ENCODE results near the gene CTDP1.

CTDP1 gene

DNA sequence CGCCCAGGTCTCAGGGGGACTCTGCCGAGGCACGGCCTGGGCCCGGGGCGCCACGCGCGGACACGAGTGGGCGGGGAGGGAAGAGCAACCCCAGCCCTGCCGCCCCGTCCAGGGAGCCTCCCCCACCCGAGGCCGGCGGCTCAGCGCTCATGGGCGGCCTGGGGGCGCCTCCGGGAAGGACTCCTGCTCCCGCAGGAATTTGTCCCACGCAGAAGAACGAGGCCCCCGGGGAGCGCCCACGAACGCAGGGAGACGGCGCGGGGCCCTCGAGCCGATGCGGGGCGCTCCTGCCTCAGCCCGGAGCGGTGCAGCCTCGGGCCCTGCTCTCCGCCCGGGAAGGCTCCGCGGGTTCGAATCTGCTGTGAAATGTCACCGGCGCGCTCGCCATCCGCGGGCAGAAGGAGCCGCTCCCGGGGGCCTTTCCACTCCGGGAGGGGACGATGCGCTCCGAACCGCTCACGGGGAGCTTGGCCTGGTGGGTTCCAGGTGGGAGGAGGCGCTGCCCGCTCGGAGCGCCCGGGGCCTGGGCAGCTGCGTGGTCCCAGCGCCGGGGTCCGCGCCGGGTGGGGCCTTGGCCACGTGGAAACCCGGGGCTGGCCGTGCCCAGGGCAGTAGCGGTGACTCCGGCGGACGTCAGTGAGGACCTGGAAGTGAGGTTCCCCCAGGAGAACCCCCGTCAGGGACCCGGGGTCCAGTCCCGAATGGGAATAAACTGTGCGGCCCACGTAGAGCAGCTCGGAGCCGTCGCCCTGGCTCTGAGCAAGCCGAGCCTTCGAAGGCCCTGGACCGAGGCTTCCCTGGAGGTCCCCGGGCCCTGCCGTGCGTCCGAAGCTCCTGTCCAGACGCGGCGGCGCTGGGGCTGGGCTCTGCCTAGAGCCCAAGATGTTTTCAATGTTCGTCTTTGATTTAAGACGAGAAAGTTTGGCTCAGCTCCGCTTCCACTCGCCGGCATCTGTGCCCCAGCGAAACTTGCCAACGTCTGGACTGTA is 41.4 kb upstream of the CTDP1 start:
- no peak overlapping the region for H3K27ac ChIP-seq (ENCODE audit: low read depth, low read length)
- H3K36me3 ChIP-seq (ENCODE audit: control insufficient read depth, insufficient read depth, low read length): no peaks in the 10 kb centered on the region
- no peak overlapping the region for H3K9ac ChIP-seq (ENCODE audit: low read length)
- H3K4me1 ChIP-seq (ENCODE audit: control insufficient read depth, insufficient read depth, low read length): no peaks in the 10 kb centered on the region
- H3K4me3 ChIP-seq (ENCODE audit: low read depth, low read length): peak overlapping the region; percentile 20; the same call in 1 of the 2 replicates
- peaks cover 5% of the 10 kb centered on the region; the same call in 1 of the 2 replicates for H3K9me3 ChIP-seq (ENCODE audit: control insufficient read depth, insufficient read depth, low read depth, low read length)
- H3K27me3 ChIP-seq (ENCODE audit: control insufficient read depth, insufficient read depth, low read length): no peaks in the 10 kb centered on the region

DNA sequence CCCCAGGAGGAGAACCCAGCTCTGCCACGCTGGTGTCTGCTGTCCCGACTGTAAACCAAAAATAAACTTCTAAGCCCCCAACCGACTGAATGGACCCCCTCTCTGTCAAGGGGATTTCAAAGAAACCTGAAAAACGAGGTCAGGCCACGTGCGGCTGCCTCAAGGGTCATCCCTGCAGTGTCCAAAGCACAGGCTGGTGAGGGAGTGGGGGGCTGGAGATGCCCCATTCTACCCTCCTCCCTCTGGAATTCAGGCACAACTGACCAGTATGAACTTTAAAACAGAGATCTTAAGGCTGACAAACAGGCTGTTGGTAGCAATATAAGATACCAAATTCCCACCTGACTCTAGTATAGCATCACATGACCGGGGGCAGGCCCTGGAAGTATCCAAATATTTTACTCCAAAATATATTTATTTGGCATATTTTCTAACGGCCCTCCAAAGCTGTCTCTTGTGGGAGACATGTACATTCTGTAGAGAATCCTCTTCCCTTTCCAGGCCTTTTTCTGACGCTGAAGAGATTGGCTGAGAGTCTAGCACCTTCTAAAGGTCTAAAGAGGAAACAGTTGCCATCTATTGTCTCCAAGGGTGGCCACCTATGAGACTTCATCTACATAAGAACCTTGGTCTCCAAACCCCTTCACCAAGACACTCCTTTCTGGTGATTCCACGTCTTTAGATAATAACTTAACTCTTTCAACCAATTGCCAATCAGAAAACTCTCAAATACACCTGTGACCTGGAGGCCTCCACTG is 40.4 kb upstream of the CTDP1 start:
- Histone ChIP-seq H3K27ac (ENCODE audit: low read depth, low read length) (no peak overlapping the region), H3K4me1 (ENCODE audit: control insufficient read depth, insufficient read depth, low read length) (no peaks in the 10 kb centered on the region), H3K27me3 (ENCODE audit: control insufficient read depth, insufficient read depth, low read length) (no peaks in the 10 kb centered on the region), H3K9ac (ENCODE audit: low read length) (no peak overlapping the region), H3K4me3 (ENCODE audit: low read depth, low read length) (no peak overlapping the region), H3K9me3 (ENCODE audit: control insufficient read depth, insufficient read depth, low read depth, low read length) (no peaks in the 10 kb centered on the region), H3K36me3 (ENCODE audit: control insufficient read depth, insufficient read depth, low read length) (no peaks in the 10 kb centered on the region)

DNA sequence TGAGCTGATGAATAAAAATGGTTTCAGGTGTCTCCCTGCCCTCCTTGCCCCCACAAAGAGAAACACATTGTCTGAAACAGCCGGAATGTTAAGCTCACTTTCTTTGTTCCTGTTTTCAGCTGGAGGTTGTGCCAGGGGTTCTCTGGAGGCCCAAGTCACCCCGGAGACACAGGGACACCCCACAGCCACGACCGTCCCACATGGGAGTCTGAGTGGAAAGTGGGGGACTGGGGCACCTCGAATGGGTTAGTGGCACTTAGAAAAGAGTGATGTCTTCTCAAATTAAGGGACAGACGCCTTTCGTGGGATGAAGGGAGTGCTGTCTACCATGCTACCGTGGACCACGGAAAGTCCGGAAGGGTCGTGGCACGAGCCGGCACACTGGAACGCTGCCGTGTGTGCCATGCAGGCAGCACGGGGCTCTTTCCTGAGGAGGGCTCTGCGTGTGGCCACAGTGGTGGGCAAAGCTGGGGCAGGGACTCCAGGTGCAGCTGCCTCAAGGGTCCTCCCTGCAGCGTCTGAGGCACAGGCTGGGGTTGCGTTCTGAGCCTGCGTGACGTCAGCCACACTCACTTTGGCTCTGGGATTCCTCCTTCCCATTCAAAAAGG is 39.4 kb upstream of the CTDP1 start:
- no peak overlapping the region for H3K4me3 ChIP-seq (ENCODE audit: low read depth, low read length)
- H3K4me1 ChIP-seq (ENCODE audit: control insufficient read depth, insufficient read depth, low read length): no peaks in the 10 kb centered on the region
- no peak overlapping the region for H3K9ac ChIP-seq (ENCODE audit: low read length)
- H3K36me3 ChIP-seq (ENCODE audit: control insufficient read depth, insufficient read depth, low read length): no peaks in the 10 kb centered on the region
- H3K9me3 ChIP-seq (ENCODE audit: control insufficient read depth, insufficient read depth, low read depth, low read length): no peaks in the 10 kb centered on the region
- H3K27me3 ChIP-seq (ENCODE audit: control insufficient read depth, insufficient read depth, low read length): no peaks in the 10 kb centered on the region
- H3K27ac ChIP-seq (ENCODE audit: low read depth, low read length): no peak overlapping the region

DNA sequence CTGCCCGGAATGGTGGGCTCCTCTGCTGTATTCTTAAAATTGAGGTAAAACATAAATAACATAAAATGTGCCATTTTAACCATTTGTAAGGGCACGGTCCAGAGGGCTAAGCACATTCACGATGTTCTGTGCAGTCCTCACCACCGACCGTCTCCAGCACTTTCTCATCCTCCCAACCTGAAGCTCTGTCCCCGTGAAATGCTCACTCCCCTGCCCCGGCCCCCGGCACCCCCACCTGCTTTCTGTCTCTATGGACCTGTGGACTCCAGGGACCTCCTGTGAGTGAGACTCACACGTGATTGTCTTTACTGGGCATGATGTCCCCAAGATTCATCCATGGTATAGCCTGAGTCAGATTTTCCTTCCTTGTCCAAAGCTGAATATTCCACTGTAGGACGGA is 38.7 kb upstream of the CTDP1 start:
- H3K9me3 ChIP-seq (ENCODE audit: control insufficient read depth, insufficient read depth, low read depth, low read length): no peaks in the 10 kb centered on the region
- H3K4me3 ChIP-seq (ENCODE audit: low read depth, low read length): no peak overlapping the region
- H3K27me3 ChIP-seq (ENCODE audit: control insufficient read depth, insufficient read depth, low read length): no peaks in the 10 kb centered on the region
- H3K36me3 ChIP-seq (ENCODE audit: control insufficient read depth, insufficient read depth, low read length): no peaks in the 10 kb centered on the region
- no peak overlapping the region for H3K27ac ChIP-seq (ENCODE audit: low read depth, low read length)
- H3K4me1 ChIP-seq (ENCODE audit: control insufficient read depth, insufficient read depth, low read length): no peaks in the 10 kb centered on the region
- no peak overlapping the region for H3K9ac ChIP-seq (ENCODE audit: low read length)

DNA sequence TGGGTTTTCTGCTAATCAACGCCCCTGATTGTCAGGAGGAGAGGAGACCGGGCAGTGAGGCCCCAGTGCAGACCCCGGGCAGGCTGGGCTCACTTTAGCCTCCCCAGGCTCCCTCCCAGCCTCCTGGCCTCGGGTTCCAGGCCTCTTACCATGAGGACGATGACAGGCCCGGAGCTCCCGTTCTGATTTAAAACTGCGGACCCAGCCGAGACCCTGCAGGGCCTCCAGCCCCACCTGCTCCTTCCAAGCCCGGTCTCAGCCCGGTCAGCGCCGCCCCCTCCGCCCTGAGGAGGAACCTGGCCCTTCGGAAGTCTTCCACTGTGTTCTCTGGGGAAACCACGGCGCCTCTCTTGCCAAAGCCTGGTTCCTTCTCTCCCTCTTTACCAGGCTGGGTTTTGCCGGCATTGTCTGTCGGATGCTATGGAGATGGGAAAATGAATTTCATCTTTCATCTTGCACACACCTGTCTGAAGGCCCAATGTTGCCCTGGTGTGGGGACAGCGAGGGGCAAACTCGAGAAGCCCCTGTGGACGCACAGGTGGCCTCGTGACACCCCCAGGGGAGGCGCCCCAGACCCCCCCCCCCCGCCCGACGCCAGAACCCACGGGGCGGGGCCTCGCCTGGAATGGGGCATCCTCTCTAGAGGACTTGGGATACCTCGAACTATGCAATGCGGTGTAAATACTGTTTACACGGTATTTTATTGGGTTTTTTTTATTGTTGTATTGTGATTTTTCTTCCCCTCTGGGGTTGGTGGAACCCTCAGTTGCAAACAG is 37.7 kb upstream of the CTDP1 start:
- Histone ChIP-seq H3K9me3 (ENCODE audit: control insufficient read depth, insufficient read depth, low read depth, low read length) (no peaks in the 10 kb centered on the region), H3K9ac (ENCODE audit: low read length) (no peak overlapping the region), H3K36me3 (ENCODE audit: control insufficient read depth, insufficient read depth, low read length) (no peaks in the 10 kb centered on the region), H3K27me3 (ENCODE audit: control insufficient read depth, insufficient read depth, low read length) (no peaks in the 10 kb centered on the region), H3K27ac (ENCODE audit: low read depth, low read length) (no peak overlapping the region), H3K4me1 (ENCODE audit: control insufficient read depth, insufficient read depth, low read length) (no peaks in the 10 kb centered on the region), H3K4me3 (ENCODE audit: low read depth, low read length) (no peak overlapping the region)

DNA sequence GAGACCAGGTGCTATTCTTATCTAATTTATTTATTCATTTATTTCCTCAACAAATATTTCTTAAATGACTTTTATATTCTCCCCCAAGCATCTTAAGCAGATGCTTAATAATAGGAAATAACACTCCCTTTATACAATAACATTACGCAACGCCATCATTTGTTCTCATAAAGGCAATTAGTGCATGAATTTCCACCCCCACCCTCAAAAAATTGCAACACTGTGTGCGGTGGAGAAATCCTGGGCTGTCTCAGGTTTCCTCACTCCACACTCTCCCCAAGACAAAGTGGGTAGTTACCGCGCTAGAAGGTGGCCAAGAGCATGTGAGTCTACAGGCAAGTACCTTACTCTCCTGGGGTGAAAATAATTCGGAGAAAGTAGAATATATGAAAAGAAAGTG is 37.0 kb upstream of the CTDP1 start:
- Histone ChIP-seq H3K9ac (ENCODE audit: low read length) (no peak overlapping the region), H3K27ac (ENCODE audit: low read depth, low read length) (no peak overlapping the region), H3K27me3 (ENCODE audit: control insufficient read depth, insufficient read depth, low read length) (no peaks in the 10 kb centered on the region), H3K9me3 (ENCODE audit: control insufficient read depth, insufficient read depth, low read depth, low read length) (no peaks in the 10 kb centered on the region), H3K4me1 (ENCODE audit: control insufficient read depth, insufficient read depth, low read length) (no peaks in the 10 kb centered on the region), H3K4me3 (ENCODE audit: low read depth, low read length) (no peak overlapping the region), H3K36me3 (ENCODE audit: control insufficient read depth, insufficient read depth, low read length) (no peaks in the 10 kb centered on the region)

DNA sequence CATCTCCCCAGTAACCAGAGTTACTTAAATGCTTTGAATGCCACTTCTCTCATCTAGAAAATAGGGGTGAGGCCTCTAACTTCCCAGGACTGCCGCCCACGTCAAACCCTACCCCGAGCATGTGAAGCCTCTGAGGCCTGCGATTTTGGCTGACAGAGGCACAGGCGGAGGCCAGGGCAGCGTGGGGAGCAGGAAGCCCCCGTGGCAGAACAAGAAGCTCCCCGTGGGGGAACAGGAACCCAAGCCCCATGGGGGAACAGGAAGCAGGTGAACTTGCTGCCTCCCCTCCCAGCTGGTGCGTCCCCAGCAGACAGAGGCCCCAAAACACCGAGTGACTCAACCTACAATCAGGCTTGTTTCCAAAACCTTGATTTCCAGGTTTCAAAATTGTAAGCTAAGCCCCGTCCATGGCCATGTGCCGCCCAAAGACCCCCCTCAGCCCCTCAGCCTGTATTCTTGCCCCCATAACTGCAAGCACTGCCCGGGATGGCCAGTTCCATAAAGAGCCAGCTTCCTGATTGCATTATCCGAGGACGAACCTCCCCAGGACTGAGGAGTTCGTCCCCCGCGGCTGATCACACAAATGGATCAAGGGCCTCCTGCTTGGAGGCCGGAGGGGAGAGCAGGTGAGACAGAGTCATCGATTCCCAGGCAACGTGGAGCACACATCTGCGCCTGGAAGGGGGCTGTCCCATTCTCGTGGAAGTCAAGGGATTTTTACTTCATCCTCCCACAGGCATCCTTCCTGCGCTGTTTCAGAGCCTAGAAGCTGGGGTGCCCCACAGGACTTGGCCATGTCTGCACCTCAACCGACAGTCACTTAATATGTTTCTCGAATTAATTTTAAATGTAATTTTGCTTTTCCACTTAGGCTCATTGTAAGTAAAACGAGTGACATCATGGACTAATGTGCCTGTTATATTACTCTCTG is 36.3 kb upstream of the CTDP1 start:
- Histone ChIP-seq H3K4me1 (ENCODE audit: control insufficient read depth, insufficient read depth, low read length) (no peaks in the 10 kb centered on the region), H3K27me3 (ENCODE audit: control insufficient read depth, insufficient read depth, low read length) (no peaks in the 10 kb centered on the region), H3K4me3 (ENCODE audit: low read depth, low read length) (no peak overlapping the region), H3K9ac (ENCODE audit: low read length) (no peak overlapping the region), H3K36me3 (ENCODE audit: control insufficient read depth, insufficient read depth, low read length) (no peaks in the 10 kb centered on the region), H3K9me3 (ENCODE audit: control insufficient read depth, insufficient read depth, low read depth, low read length) (no peaks in the 10 kb centered on the region), H3K27ac (ENCODE audit: low read depth, low read length) (no peak overlapping the region)

DNA sequence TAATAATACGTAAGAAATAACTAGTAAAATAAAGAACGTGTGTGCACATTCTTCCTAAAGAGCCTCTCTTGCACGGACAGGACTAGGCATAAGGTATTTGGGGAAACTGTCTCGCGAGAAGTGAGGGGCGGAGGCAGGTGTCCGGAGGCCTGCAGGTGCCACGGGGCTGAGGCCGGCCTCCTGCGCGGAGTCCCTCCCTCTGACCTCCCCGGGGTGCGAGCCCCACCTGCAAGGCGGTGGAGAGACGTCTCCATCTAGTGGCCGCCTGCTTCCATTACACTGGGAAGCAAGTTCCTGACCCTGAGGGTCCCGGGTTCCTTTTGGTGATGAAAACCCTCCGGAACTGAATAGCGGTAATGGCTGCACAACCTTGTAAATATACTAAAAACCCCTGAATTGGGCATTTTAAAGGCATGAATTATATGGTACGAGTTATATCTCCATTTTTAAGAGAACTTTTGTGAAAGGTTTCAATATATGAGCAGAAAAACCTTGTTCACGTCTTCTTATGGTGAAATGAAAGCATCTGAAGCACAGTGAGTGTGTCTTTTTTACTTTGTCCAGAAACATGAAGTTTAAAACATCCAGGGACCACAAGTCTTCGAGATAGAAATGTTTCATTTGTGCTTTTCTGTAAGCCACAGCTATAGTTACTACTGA is 35.5 kb upstream of the CTDP1 start:
- Histone ChIP-seq H3K36me3 (ENCODE audit: control insufficient read depth, insufficient read depth, low read length) (no peaks in the 10 kb centered on the region), H3K4me1 (ENCODE audit: control insufficient read depth, insufficient read depth, low read length) (no peaks in the 10 kb centered on the region), H3K4me3 (ENCODE audit: low read depth, low read length) (no peak overlapping the region), H3K9ac (ENCODE audit: low read length) (no peak overlapping the region), H3K27me3 (ENCODE audit: control insufficient read depth, insufficient read depth, low read length) (no peaks in the 10 kb centered on the region), H3K27ac (ENCODE audit: low read depth, low read length) (no peak overlapping the region), H3K9me3 (ENCODE audit: control insufficient read depth, insufficient read depth, low read depth, low read length) (no peaks in the 10 kb centered on the region)

DNA sequence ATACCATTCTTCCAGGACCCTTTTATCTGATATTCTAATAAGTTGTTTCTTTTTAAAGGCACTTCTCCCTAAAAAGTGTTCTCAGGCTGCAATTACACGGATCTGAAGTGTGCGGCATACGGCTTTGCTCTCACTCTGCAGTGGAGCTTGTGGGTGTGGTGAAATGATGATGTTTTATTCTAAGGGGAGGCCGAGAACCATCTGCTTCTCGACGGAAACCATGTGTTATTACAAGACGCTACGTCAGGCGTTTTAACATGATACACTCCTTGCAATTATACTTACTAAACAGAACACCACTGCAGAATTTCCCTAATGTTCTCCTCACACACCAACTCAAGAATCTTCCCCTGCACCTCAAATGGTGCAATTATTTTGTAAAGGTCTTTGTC is 34.9 kb upstream of the CTDP1 start:
- Histone ChIP-seq H3K4me3 (ENCODE audit: low read depth, low read length) (no peak overlapping the region), H3K9me3 (ENCODE audit: control insufficient read depth, insufficient read depth, low read depth, low read length) (no peaks in the 10 kb centered on the region), H3K27ac (ENCODE audit: low read depth, low read length) (no peak overlapping the region), H3K4me1 (ENCODE audit: control insufficient read depth, insufficient read depth, low read length) (no peaks in the 10 kb centered on the region), H3K27me3 (ENCODE audit: control insufficient read depth, insufficient read depth, low read length) (no peaks in the 10 kb centered on the region), H3K9ac (ENCODE audit: low read length) (no peak overlapping the region), H3K36me3 (ENCODE audit: control insufficient read depth, insufficient read depth, low read length) (no peaks in the 10 kb centered on the region)

Data from HUES6 (cell line).